ENCODE data around the gene IRAK2.

DNA sequence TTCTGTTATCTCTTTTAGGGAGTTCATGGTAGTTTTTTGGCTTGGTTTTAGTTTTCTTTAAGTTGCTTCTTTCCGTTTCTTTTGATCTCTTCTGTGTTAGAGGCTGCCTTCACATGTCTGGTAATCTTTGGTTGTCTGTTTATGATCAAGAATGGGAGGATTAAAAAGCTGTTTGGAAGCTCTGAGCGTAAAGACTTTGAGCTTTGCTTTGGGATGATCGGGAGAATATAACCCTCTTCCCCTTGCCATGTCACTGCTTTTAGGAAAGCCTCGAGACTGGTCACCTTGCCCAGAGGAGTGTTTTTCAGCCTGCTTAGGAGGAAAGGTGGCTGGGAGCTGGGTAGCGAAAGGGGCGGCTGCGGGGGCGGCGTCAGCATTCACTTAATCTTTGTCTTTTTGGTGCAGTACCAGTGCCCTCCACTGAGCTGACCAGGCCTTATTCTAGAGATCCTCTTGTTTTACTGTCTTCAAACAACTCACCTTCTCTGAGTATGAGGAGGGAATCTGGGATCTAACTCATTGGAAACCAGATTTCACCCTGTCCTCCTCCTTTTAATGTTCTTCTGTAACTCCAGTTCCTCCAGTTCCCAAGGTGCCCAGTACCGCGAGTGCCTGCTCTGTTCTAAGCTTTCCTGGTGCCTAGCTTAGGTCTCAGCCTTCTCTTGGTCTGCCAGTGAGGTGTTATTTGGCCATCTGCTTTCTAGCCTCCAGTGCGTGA, 99.1 kb downstream of the IRAK2 start:
- TF ChIP-seq POLR2A (IDR thresholded peaks at IDR 0.05): no peak
- TF ChIP-seq, protein P1, sequence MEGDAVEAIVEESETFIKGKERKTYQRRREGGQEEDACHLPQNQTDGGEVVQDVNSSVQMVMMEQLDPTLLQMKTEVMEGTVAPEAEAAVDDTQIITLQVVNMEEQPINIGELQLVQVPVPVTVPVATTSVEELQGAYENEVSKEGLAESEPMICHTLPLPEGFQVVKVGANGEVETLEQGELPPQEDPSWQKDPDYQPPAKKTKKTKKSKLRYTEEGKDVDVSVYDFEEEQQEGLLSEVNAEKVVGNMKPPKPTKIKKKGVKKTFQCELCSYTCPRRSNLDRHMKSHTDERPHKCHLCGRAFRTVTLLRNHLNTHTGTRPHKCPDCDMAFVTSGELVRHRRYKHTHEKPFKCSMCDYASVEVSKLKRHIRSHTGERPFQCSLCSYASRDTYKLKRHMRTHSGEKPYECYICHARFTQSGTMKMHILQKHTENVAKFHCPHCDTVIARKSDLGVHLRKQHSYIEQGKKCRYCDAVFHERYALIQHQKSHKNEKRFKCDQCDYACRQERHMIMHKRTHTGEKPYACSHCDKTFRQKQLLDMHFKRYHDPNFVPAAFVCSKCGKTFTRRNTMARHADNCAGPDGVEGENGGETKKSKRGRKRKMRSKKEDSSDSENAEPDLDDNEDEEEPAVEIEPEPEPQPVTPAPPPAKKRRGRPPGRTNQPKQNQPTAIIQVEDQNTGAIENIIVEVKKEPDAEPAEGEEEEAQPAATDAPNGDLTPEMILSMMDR (IDR thresholded peaks at IDR 0.05): peak in 5 of 6 experiments; percentile 13 to 61 (median 55)
